CD4-positive, alpha-beta memory T cell (primary cell): Measurements from ENCODE around the gene CELSR1. TPM values are rescaled to one million over a fixed set of nuclear protein-coding genes. Genes with fewer than 3 reads are reported as not detected.

Experiments used
- CTCF ChIA-PET: fragments of 350-600 bp; sonication (Branson Sonifier 250); formaldehyde crosslinking; loops from one replicate; lab custom pipeline; 2021; ENCODE audit warnings: inconsistent platforms; ENCODE audit not compliant: partially characterized antibody; lab: Charles Lee
- POLR2A ChIA-PET: fragments of 350-600 bp; sonication (Branson Sonifier 250); formaldehyde crosslinking; loops from one replicate; lab custom pipeline; 2021; ENCODE audit not compliant: partially characterized antibody; lab: Charles Lee
- DNase-seq, 5 donors: peaks; one replicate each; pipeline versions ENCODE4 v3.0.0 to v3.0.0-alpha.2; 2020 to 2022; ENCODE audit warnings: mixed read lengths in 1 of 5
- H3K27ac ChIP-seq: one replicate; pipeline ENCODE4 v1.7.0; 2013; ENCODE audit warnings: low read depth, low read length
- H3K27me3 ChIP-seq: 2 replicates; pipeline ENCODE4 v1.7.0; 2013; ENCODE audit warnings: mild to moderate bottlenecking, low read length, moderate library complexity; ENCODE audit not compliant: insufficient read depth
- H3K36me3 ChIP-seq: 2 replicates; pipeline ENCODE4 v1.7.0; 2013; ENCODE audit warnings: mild to moderate bottlenecking, low read length, moderate library complexity; ENCODE audit not compliant: insufficient read depth
- H3K4me1 ChIP-seq: 2 replicates; pipeline ENCODE4 v1.7.0; 2013; ENCODE audit warnings: mild to moderate bottlenecking, low read length, moderate library complexity; ENCODE audit not compliant: insufficient read depth
- H3K4me3 ChIP-seq, 2 donors: one replicate each; pipeline ENCODE4 v1.7.0; 2013; ENCODE audit warnings: low read length in 2 of 2, mild to moderate bottlenecking in 1 of 2
- H3K9me3 ChIP-seq, 2 donors: one replicate each; pipeline ENCODE4 v1.7.0; 2013; ENCODE audit warnings: low read length in 2 of 2, control low read depth in 1 of 2; ENCODE audit not compliant: control insufficient read depth in 1 of 2
- H3K27ac Mint-ChIP-seq, 7 donors: one replicate each; pipeline ENCODE4 v1.8.0; 2020 to 2021; ENCODE audit warnings: mixed read lengths in 7 of 7, mild to moderate bottlenecking in 6 of 7, inconsistent platforms in 3 of 7, moderate library complexity in 3 of 7
- H3K27me3 Mint-ChIP-seq, 2 donors: one replicate each; pipeline ENCODE4 v1.8.0; 2020 to 2021; ENCODE audit warnings: mixed read lengths in 2 of 2
- H3K36me3 Mint-ChIP-seq, 2 donors: one replicate each; pipeline ENCODE4 v1.8.0; 2020 to 2021; ENCODE audit warnings: mixed read lengths in 2 of 2, inconsistent platforms in 1 of 2, mild to moderate bottlenecking in 1 of 2
- H3K4me1 Mint-ChIP-seq, 4 donors: one replicate each; pipeline ENCODE4 v1.8.0; 2020 to 2021; ENCODE audit warnings: mixed read lengths in 4 of 4, mild to moderate bottlenecking in 1 of 4
- H3K4me3 Mint-ChIP-seq, 8 donors: one replicate each; pipeline ENCODE4 v1.8.0; 2020 to 2021; ENCODE audit warnings: mixed read lengths in 8 of 8, mild to moderate bottlenecking in 7 of 8, moderate library complexity in 6 of 8, inconsistent platforms in 3 of 8
- H3K9me3 Mint-ChIP-seq, 8 donors: one replicate each; pipeline ENCODE4 v1.8.0; 2020 to 2021; ENCODE audit warnings: mixed read lengths in 8 of 8, mild to moderate bottlenecking in 5 of 8, inconsistent platforms in 3 of 8, moderate library complexity in 1 of 8
- intact Hi-C: fragments of 100-400 bp; cut with micrococcal nuclease; formaldehyde crosslinking; loops from one replicate; pipeline ENCODE4 v1.15.1; 2023
- polyA plus RNA-seq, 2 donors: library from polyadenylated mRNA; unstranded; fragments of 300-500 nt; fragmentation: Illumina TruSeq; gene quantifications; one replicate each; pipeline ENCODE4 v1.2.3, GENCODE V29; 2021
- total RNA-seq, 2 experiments: library from RNA; stranded (reverse); gene quantifications; one replicate each; pipeline ENCODE4 v1.2.3, GENCODE V29; 2021

CELSR1 gene
- total and polyA plus RNA-seq, 4 experiments from 2014 or later = 0.47 to 1.1 (median 0.81) TPM

DNA sequence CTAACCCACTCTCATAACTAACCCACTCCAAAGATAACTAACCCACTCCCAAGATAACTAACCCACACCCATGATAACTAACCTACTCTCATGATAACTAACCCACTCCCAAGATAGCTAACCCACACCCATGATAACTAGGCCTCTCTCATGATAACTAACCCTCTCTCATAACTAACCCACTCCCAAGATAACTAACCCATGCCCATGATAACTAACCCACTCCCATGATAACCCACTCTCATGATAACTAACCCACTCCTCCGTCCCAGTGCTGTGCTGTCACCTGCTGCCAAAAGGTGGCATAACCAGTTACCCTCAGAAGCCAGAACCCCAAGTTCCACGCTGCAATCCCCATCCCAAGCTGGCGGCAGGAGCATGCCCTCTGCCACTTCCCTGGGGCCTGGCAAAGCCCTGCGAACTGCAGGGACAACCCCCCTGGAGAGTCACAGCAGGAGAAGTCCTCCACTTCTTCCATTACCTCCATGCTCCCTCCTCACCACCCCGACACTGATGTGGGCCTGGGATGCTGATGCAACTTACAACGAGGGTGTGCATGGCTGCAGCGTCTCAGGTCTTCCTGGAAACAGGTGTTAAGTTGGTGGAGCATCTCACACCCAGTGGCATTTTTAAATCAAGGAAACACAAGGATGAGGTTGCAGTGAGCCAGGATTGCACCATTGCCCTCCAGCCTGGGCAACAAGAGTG lies 30.8 kb upstream of the CELSR1 start:
- intact Hi-C loops = no loop called here
- Histone ChIP-seq H3K4me1 (peaks cover 6% of the 10 kb centered on the region), H3K36me3 (no peaks in the 10 kb centered on the region), H3K9me3 (peaks cover 0 to 8% of the 10 kb centered on the region in 2 donors), H3K27me3 (no peaks in the 10 kb centered on the region), H3K27ac (no peak overlapping the region), H3K4me3 (no peak overlapping the region)
- no peak for DNase-seq
- Mint-ChIP-seq H3K27ac (peak overlapping the region in 5 of 7 donors; percentile 31 to 91 (median 72)), H3K4me3 (no peak overlapping the region), H3K9me3 (peaks cover 0 to 14% (median 10%) of the 10 kb centered on the region in 8 donors), H3K27me3 (no peaks in the 10 kb centered on the region), H3K36me3 (peaks cover 0 to 3% of the 10 kb centered on the region in 2 donors), H3K4me1 (peaks cover 1 to 4% (median 3%) of the 10 kb centered on the region in 4 donors)
- ChIA-PET CTCF (no interaction called here), POLR2A (interaction anchor here (0.9 kb wide), 1 partner anchor 46 kb away, joined by 3 read pairs; no protein-coding TSS in a partner anchor)

GRCh38 chr22:46567471-46567870 lies 30.1 kb upstream of the CELSR1 start:
- Histone ChIP-seq H3K27ac (no peak overlapping the region), H3K36me3 (no peaks in the 10 kb centered on the region), H3K9me3 (peaks cover 0 to 8% of the 10 kb centered on the region in 2 donors), H3K27me3 (no peaks in the 10 kb centered on the region), H3K4me3 (no peak overlapping the region), H3K4me1 (peaks cover 6% of the 10 kb centered on the region)
- ChIA-PET CTCF (no interaction called here), POLR2A (no interaction called here)
- peaks cover 2 to 5% (median 4%) of the 10 kb centered on the region in 4 donors for H3K4me1 Mint-ChIP-seq
- intact Hi-C loops = no loop called here
- DNase-seq = no peak
- H3K9me3 Mint-ChIP-seq = peaks cover 0 to 14% (median 10%) of the 10 kb centered on the region in 8 donors
- H3K27me3 Mint-ChIP-seq = no peaks in the 10 kb centered on the region
- H3K4me3 Mint-ChIP-seq = no peak overlapping the region
- no peak overlapping the region for H3K27ac Mint-ChIP-seq
- H3K36me3 Mint-ChIP-seq = peaks cover 0 to 3% of the 10 kb centered on the region in 2 donors

- no peaks in the 10 kb centered on the region for H3K27me3 Mint-ChIP-seq
- intact Hi-C loops = no loop called here
- H3K27me3 ChIP-seq = no peaks in the 10 kb centered on the region
- H3K27ac Mint-ChIP-seq = no peak overlapping the region
- peaks cover 2 to 5% (median 4%) of the 10 kb centered on the region in 4 donors for H3K4me1 Mint-ChIP-seq
- H3K4me3 Mint-ChIP-seq = no peak overlapping the region
- H3K36me3 Mint-ChIP-seq = no peaks in the 10 kb centered on the region
- H3K9me3 Mint-ChIP-seq = no peaks in the 10 kb centered on the region
- ChIA-PET POLR2A (interaction anchor here (0.9 to 1.4 kb wide), 3 partner anchors 172 to 198 kb away, joined by 4 to 6 read pairs (median 5); partner anchors contain the start of gene TBC1D22A), CTCF (interaction anchor here (0.6 to 3.3 kb wide), 19 partner anchors 11 to 281 kb away, joined by 3 to 38 read pairs (median 5); partner anchors contain the start of gene TRMU)
- H3K27ac ChIP-seq = no peak overlapping the region
- H3K4me1 ChIP-seq = peaks cover 6% of the 10 kb centered on the region
- no peaks in the 10 kb centered on the region for H3K36me3 ChIP-seq
- no peak for DNase-seq
- no peak overlapping the region for H3K4me3 ChIP-seq
- no peaks in the 10 kb centered on the region for H3K9me3 ChIP-seq
These were observed 26.8 kb upstream of the CELSR1 start for GRCh38 chr22:46564084-46564714.

GRCh38 chr22:46563381-46564083 lies 26.1 kb upstream of the CELSR1 start:
- H3K4me1 ChIP-seq = peaks cover 6% of the 10 kb centered on the region
- ChIA-PET POLR2A (interaction anchor here (0.6 to 1.4 kb wide), 6 partner anchors 50 to 240 kb away, joined by 3 to 6 read pairs (median 4); partner anchors contain the start of gene TBC1D22A), CTCF (interaction anchor here (0.6 to 3.3 kb wide), 40 partner anchors 10 to 282 kb away, joined by 3 to 38 read pairs (median 4); partner anchors contain the start of genes CERK and TRMU)
- Mint-ChIP-seq H3K27me3 (no peaks in the 10 kb centered on the region), H3K4me3 (peak overlapping the region in 6 of 8 donors; percentile 20 to 71 (median 54)), H3K36me3 (no peaks in the 10 kb centered on the region), H3K4me1 (peaks cover 2 to 5% (median 4%) of the 10 kb centered on the region in 4 donors), H3K9me3 (no peaks in the 10 kb centered on the region), H3K27ac (peak overlapping the region in 2 of 7 donors; percentile 29 to 32)
- no peaks in the 10 kb centered on the region for H3K9me3 ChIP-seq
- peak; percentile 71 to 77 (median 72) for DNase-seq
- no peaks in the 10 kb centered on the region for H3K36me3 ChIP-seq
- H3K27ac ChIP-seq = no peak overlapping the region
- intact Hi-C loops = loop anchor here (1.0 to 2.0 kb wide), 3 partner anchors 51 to 175 kb away; partner anchors contain the start of gene CERK
- no peak overlapping the region for H3K4me3 ChIP-seq
- H3K27me3 ChIP-seq = no peaks in the 10 kb centered on the region

DNA sequence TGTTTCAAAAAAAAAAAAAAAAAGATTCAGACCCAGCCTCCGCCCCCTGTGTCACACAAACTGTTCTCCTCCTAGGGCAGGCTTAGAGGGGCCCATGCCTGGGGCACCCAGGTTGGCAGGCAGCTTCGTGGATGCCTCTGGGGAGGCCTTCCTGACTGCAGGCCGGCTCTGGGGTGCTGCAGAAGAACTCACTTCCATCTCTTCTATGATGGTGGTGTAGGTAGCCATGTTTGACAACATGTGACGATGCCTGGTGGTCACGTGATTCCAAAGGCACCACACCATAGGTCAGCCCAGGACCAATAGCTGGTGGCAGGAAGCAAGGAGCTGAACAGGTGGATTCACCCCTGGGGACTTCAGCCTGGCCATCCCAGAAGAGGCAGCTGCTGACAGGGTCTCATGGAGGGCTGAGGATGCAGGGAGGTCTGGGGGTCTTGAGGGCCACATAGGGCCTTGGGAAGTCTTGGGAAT lies 24.1 kb upstream of the CELSR1 start:
- CTCF ChIA-PET = interaction anchor here (1.2 kb wide), 1 partner anchor 242 kb away, joined by 3 read pairs; no protein-coding TSS in a partner anchor
- H3K36me3 ChIP-seq = no peaks in the 10 kb centered on the region
- H3K27me3 ChIP-seq = no peaks in the 10 kb centered on the region
- peaks cover 0 to 10% (median 5%) of the 10 kb centered on the region in 8 donors for H3K9me3 Mint-ChIP-seq
- DNase-seq = no peak
- H3K9me3 ChIP-seq = peaks cover 0 to 4% of the 10 kb centered on the region in 2 donors
- H3K4me3 Mint-ChIP-seq = no peak overlapping the region
- no peak overlapping the region for H3K27ac Mint-ChIP-seq
- H3K4me1 ChIP-seq = peaks cover 6% of the 10 kb centered on the region
- intact Hi-C loops = no loop called here
- H3K4me3 ChIP-seq = no peak overlapping the region
- POLR2A ChIA-PET = no interaction called here
- H3K36me3 Mint-ChIP-seq = peaks cover 0 to 5% of the 10 kb centered on the region in 2 donors
- H3K27ac ChIP-seq = no peak overlapping the region
- H3K4me1 Mint-ChIP-seq = peaks cover 2 to 5% (median 4%) of the 10 kb centered on the region in 4 donors
- H3K27me3 Mint-ChIP-seq = no peaks in the 10 kb centered on the region

GRCh38 chr22:46560696-46561295 lies 23.4 kb upstream of the CELSR1 start:
- H3K9me3 ChIP-seq = peaks cover 0 to 4% of the 10 kb centered on the region in 2 donors
- POLR2A ChIA-PET = no interaction called here
- H3K27ac Mint-ChIP-seq = peak overlapping the region in 1 of 7 donors; percentile 50
- intact Hi-C loops = no loop called here
- H3K36me3 ChIP-seq = no peaks in the 10 kb centered on the region
- no peaks in the 10 kb centered on the region for H3K27me3 ChIP-seq
- DNase-seq = no peak
- no peak overlapping the region for H3K27ac ChIP-seq
- peaks cover 0 to 5% of the 10 kb centered on the region in 2 donors for H3K36me3 Mint-ChIP-seq
- peaks cover 6% of the 10 kb centered on the region for H3K4me1 ChIP-seq
- CTCF ChIA-PET = interaction anchor here (1.2 kb wide), 1 partner anchor 243 kb away, joined by 3 read pairs; no protein-coding TSS in a partner anchor
- no peak overlapping the region for H3K4me3 Mint-ChIP-seq
- no peak overlapping the region for H3K4me3 ChIP-seq
- no peaks in the 10 kb centered on the region for H3K27me3 Mint-ChIP-seq
- peaks cover 0 to 10% (median 6%) of the 10 kb centered on the region in 8 donors for H3K9me3 Mint-ChIP-seq
- peaks cover 2 to 5% (median 4%) of the 10 kb centered on the region in 4 donors for H3K4me1 Mint-ChIP-seq
